ENCODE data around the gene BANP. TPM values are rescaled to one million over a fixed set of nuclear protein-coding genes. Genes with fewer than 3 reads are reported as not detected.

Gene BANP
- total and polyA plus RNA-seq, 3 donors from 2014 or later, result 25.3 to 60.2 (median 55.9) TPM

DNA sequence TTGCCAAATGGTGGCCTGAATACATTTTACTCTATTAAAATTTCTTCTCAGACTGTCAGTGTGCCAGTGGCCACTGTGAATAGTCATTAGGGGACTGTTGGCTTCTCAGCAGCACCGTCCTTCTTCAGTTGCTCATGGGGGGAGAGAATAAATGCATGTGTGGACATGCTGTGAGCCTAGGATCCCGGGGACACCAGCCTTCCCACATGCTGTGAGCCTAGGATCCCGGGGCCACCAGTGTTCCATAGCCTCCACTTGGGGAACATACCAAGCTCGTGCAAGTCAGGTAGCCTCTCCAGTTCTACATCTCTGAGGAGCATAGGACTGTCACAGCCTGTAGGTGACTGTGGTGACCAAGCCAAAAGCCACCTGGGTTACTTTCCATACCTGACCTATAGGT lies 51.5 kb downstream of the BANP start:
- no peak for DNase-seq
- intact Hi-C loops (cut with DNase I; ENCODE audit: low total_unique reads), result no loop called here
- Histone ChIP-seq H3K4me1 (no peaks in the 10 kb centered on the region), H3K27me3 (no peaks in the 10 kb centered on the region), H3K27ac (no peak overlapping the region), H3K4me3 (no peak overlapping the region), H3K36me3 (ENCODE audit: low read depth, missing control alignments) (no peaks in the 10 kb centered on the region), H3K9me3 (no peaks in the 10 kb centered on the region)
- WGBS, 2 donors, result 93 to 100% methylated on average over 4 of the region's 4 CpGs
- no peak for TF ChIP-seq POLR2A (IDR thresholded peaks at IDR 0.05)
- TF ChIP-seq, protein P1, sequence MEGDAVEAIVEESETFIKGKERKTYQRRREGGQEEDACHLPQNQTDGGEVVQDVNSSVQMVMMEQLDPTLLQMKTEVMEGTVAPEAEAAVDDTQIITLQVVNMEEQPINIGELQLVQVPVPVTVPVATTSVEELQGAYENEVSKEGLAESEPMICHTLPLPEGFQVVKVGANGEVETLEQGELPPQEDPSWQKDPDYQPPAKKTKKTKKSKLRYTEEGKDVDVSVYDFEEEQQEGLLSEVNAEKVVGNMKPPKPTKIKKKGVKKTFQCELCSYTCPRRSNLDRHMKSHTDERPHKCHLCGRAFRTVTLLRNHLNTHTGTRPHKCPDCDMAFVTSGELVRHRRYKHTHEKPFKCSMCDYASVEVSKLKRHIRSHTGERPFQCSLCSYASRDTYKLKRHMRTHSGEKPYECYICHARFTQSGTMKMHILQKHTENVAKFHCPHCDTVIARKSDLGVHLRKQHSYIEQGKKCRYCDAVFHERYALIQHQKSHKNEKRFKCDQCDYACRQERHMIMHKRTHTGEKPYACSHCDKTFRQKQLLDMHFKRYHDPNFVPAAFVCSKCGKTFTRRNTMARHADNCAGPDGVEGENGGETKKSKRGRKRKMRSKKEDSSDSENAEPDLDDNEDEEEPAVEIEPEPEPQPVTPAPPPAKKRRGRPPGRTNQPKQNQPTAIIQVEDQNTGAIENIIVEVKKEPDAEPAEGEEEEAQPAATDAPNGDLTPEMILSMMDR (IDR thresholded peaks at IDR 0.05), result no peak

DNA sequence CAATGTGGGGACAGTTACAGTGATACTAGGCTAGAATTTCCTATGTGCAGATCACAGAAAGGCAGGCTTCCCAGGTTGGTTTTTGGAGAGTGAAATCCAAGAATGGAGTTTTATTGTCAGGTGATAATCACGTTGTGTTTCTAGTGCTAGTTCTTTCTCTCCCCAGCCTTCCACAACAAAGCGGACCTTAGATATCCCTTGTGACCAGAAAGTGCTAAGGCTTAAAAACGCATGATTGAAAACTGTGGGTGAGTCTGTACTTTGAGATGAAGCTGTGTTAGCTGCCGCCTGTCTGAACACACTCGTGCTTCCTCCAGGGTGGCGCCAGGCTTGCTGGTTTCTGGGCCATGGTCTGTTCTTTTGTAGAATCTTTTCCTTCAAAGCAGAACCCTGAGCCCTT lies 52.1 kb downstream of the BANP start:
- Histone ChIP-seq H3K4me1 (no peaks in the 10 kb centered on the region), H3K36me3 (ENCODE audit: low read depth, missing control alignments) (no peaks in the 10 kb centered on the region), H3K27ac (no peak overlapping the region), H3K27me3 (no peaks in the 10 kb centered on the region), H3K4me3 (no peak overlapping the region), H3K9me3 (no peaks in the 10 kb centered on the region)
- intact Hi-C loops (cut with DNase I; ENCODE audit: low total_unique reads), result no loop called here
- 87 to 96% methylated on average over 6 of the region's 6 CpGs for WGBS, 2 donors
- TF ChIP-seq, protein P1 (IDR thresholded peaks at IDR 0.05), result no peak
- TF ChIP-seq POLR2A (IDR thresholded peaks at IDR 0.05), result no peak
- no peak for DNase-seq

DNA sequence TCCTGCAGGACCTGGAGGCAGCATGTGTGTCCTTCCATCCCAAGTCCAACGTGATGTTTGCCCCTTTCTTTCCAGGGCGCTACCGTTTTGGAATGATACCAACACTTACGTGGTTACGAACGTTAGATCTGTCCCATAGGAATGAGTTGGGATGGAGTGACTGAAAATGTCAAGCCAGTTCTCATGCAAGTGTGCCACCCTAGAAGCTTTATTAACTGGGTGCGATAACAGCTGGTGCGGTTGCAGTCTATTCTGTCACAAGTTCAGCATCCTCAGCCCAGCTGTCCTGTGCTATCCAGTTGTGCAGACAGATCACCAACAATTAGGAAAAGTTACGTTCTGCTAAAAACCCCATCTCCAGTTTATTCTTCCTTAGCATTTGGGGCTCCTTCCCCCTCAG lies 52.5 kb downstream of the BANP start:
- no peaks in the 10 kb centered on the region for H3K4me1 ChIP-seq
- H3K4me3 ChIP-seq, result no peak overlapping the region
- TF ChIP-seq, protein P1 (IDR thresholded peaks at IDR 0.05), result no peak
- TF ChIP-seq POLR2A (IDR thresholded peaks at IDR 0.05), result no peak
- 86 to 91% methylated on average over 9 of the region's 9 CpGs for WGBS, 2 donors
- no peaks in the 10 kb centered on the region for H3K36me3 ChIP-seq (ENCODE audit: low read depth, missing control alignments)
- H3K27ac ChIP-seq, result no peak overlapping the region
- intact Hi-C loops (cut with DNase I; ENCODE audit: low total_unique reads), result no loop called here
- H3K9me3 ChIP-seq, result no peaks in the 10 kb centered on the region
- DNase-seq, result no peak
- H3K27me3 ChIP-seq, result no peaks in the 10 kb centered on the region

DNA sequence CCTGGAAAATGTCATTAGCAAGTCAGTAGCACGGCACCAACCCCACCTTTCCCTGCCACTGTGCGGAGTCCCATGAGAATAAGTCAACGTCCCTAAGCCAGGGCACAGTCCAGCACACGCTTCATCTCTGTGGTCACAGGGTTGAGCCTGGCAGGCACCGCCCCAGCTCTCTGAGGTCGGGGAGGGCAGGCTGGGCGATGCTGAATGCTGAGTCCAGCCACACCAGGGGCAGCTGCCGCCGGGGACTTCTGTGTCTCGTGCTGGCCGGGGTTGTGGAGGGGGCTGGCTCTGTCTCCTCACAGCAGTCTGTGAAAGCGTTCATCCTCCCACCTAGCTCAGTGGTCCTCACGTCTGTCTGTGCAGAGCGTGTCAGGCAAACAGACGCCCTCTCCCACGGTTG lies 53.2 kb downstream of the BANP start:
- Histone ChIP-seq H3K27ac (no peak overlapping the region), H3K4me3 (no peak overlapping the region), H3K27me3 (no peaks in the 10 kb centered on the region), H3K36me3 (ENCODE audit: low read depth, missing control alignments) (no peaks in the 10 kb centered on the region), H3K9me3 (no peaks in the 10 kb centered on the region), H3K4me1 (no peaks in the 10 kb centered on the region)
- TF ChIP-seq, protein P1 (IDR thresholded peaks at IDR 0.05), result no peak
- TF ChIP-seq POLR2A (IDR thresholded peaks at IDR 0.05), result no peak
- no peak for DNase-seq
- intact Hi-C loops (cut with DNase I; ENCODE audit: low total_unique reads), result no loop called here
- 81 to 86% methylated on average over 13 to 16 of the region's 16 CpGs for WGBS, 2 donors

DNA sequence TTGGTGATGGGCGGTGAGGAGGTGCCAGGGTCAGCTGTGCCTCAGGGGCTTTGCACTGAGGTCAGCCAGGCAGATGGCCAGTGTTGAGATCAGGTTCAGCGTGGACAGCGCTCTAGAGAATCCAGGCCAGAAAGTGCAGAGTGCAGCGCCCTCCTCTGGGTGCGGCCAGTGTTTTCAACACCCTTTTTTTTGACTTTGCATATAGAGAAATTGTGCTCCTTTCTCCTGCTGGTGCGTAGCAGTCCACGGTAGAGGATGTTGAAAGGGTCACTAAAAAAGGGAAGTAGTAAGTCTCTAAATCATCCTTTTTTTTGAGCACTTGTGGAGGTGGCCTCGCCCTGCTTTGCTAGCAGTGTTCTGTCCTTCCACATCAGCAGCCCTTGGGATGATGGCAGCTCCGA lies 53.9 kb downstream of the BANP start:
- Histone ChIP-seq H3K4me3 (no peak overlapping the region), H3K36me3 (ENCODE audit: low read depth, missing control alignments) (no peaks in the 10 kb centered on the region), H3K9me3 (no peaks in the 10 kb centered on the region), H3K4me1 (no peaks in the 10 kb centered on the region), H3K27me3 (no peaks in the 10 kb centered on the region), H3K27ac (no peak overlapping the region)
- TF ChIP-seq, protein P1 (IDR thresholded peaks at IDR 0.05), result no peak
- no peak for TF ChIP-seq POLR2A (IDR thresholded peaks at IDR 0.05)
- intact Hi-C loops (cut with DNase I; ENCODE audit: low total_unique reads), result no loop called here
- 85 to 86% methylated on average over 9 of the region's 9 CpGs for WGBS, 2 donors
- no peak for DNase-seq
